GM18951 (cell line): ENCODE results near the gene CCR5AS.
"Not testable (repeated sequence)": the region's sequence is repeated elsewhere in the genome, so short reads cannot be mapped to it uniquely, and the experiment has no call there.

ENCODE experiments used
- POLR2A ChIP-seq: IDR thresholded peaks from 4 replicates; pipeline ENCODE4 v1.6.1; 2011; ENCODE audit warnings: mild to moderate bottlenecking; ENCODE audit not compliant: insufficient read length, insufficient read depth; ENCODE audit errors: extremely low read depth
- in situ Hi-C: fragments of 300-500 bp; cut with MboI; formaldehyde crosslinking; loops from one replicate; pipeline ENCODE4 v1.12.0; 2022; ENCODE audit warnings: low sequenced_read_pairs, mixed read lengths, inconsistent platforms; ENCODE audit not compliant: unreplicated experiment

CCR5AS gene

GRCh38 chr3:46348823-46349482 is 57.9 kb downstream of the CCR5AS start:
- no peak for TF ChIP-seq POLR2A
- in situ Hi-C loops = no loop called here

- in situ Hi-C loops = no loop called here
- TF ChIP-seq POLR2A = no peak
Observed at GRCh38 chr3:46344476-46344875, 62.4 kb downstream of the CCR5AS start.

- TF ChIP-seq POLR2A = no peak
- in situ Hi-C loops = no loop called here
Observed at GRCh38 chr3:46338840-46339239, 68.0 kb downstream of the CCR5AS start.

GRCh38 chr3:46337911-46338310 is 69.0 kb downstream of the CCR5AS start:
- in situ Hi-C loops = no loop called here
- no peak for TF ChIP-seq POLR2A

GRCh38 chr3:46335541-46335940 is 71.3 kb downstream of the CCR5AS start:
- in situ Hi-C loops = no loop called here
- TF ChIP-seq POLR2A = no peak

GRCh38 chr3:46334741-46335478 is 72.0 kb downstream of the CCR5AS start:
- in situ Hi-C loops = no loop called here
- no peak for TF ChIP-seq POLR2A

GRCh38 chr3:46330676-46331075 is 76.2 kb downstream of the CCR5AS start:
- in situ Hi-C loops = not testable (repeated sequence)

GRCh38 chr3:46325645-46326300 is 81.1 kb downstream of the CCR5AS start:
- in situ Hi-C loops = no loop called here
- TF ChIP-seq POLR2A = no peak

GRCh38 chr3:46324036-46324435 is 82.8 kb downstream of the CCR5AS start:
- TF ChIP-seq POLR2A = no peak
- in situ Hi-C loops = no loop called here

GRCh38 chr3:46321461-46322104 is 85.3 kb downstream of the CCR5AS start:
- TF ChIP-seq POLR2A = no peak
- in situ Hi-C loops = no loop called here

- in situ Hi-C loops = no loop called here
- no peak for TF ChIP-seq POLR2A
Observed at GRCh38 chr3:46318207-46318927, 88.5 kb downstream of the CCR5AS start.

- in situ Hi-C loops = no loop called here
- TF ChIP-seq POLR2A = no peak
Observed at GRCh38 chr3:46316206-46316605, 90.7 kb downstream of the CCR5AS start.

GRCh38 chr3:46314517-46314916 is 92.3 kb downstream of the CCR5AS start:
- in situ Hi-C loops = no loop called here
- TF ChIP-seq POLR2A = no peak
